NCI-H2227 (cell line): ENCODE results near the gene SDK1.
A peak's percentile ranks its signal among the peaks of the same experiment; 100 is the strongest.

ENCODE experiments used
- DNase-seq: peaks from one replicate; lab custom pipeline; 2025; ENCODE audit not compliant: unreplicated experiment; lab: John Stamatoyannopoulos, UW

The SDK1 gene

DNA sequence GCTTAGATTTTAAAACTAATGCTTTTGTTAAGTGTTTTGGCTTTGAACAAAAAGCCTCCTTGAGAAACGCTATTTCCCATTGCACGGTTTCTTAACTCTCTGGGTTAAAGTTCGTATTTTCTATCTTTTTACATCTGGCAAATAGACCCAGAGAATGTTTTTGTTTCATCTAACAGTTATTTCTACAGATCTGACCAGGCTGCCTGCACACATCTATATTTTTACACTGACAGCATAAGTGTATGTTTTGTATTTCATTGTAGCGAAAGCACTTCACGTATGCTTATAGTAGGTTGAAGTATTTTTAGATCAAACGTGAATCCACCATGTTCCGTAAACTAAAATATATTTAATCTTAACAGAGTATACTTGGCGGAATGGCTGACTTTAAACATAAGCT lies 477.3 kb downstream of the SDK1 start:
- DNase-seq: peak; percentile 85

DNA sequence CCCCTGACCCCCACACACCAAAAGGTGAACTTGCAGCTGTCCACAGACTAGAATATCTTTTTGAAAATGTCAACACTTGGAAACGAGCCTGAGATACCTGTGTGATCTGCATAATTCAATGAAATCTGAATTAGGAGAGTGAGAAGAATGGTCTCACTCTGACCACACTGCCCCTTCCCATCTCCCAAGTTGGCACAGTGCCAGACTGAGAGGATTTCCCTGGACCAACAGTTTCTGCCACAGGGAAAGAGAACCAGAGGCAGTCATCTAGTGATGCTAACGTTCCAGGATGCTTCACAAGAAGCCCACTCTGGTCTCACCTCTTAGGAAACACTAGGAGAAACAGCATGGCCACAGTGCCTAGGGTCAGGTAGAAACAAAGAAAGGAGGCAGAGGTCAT lies 479.0 kb downstream of the SDK1 start:
- no peak for DNase-seq

DNA sequence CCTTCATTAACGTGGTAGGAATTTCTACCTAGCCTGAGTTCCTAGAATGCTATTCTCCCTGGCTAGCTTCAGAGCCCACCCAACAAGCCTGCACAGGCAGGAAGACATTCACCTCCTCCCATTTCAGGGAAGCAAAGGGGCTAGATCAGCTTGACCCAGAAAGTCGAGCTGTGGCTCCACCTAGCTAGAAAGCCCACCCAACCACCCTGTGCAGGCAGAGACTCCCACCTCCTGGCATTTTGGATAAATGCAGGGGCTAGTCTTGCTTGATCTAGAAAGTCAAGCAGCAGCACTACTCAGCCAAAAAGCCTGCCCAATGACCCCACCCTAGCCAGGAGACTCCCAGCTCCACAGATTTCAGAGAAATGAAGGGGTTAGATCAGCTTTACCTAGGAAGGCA lies 479.5 kb downstream of the SDK1 start:
- no peak for DNase-seq

DNA sequence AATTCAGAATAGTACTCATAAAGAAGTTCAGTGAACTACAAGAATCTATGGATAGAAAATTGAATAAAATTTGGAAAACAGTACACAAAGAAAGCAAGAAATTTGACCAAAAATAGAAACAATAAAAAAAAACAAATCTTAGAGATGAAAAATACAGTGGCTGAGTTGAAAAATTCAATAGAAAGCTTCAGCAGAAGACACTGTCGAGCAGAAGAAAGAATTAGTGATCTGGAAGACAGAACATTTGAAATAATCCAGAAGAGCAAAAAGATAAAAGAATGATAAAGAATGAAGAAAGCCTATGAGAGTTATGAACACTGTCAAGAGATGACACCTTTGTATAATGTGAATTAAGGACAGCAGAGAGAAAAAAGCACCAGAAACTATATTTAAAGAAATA lies 480.6 kb downstream of the SDK1 start:
- DNase-seq: no peak

DNA sequence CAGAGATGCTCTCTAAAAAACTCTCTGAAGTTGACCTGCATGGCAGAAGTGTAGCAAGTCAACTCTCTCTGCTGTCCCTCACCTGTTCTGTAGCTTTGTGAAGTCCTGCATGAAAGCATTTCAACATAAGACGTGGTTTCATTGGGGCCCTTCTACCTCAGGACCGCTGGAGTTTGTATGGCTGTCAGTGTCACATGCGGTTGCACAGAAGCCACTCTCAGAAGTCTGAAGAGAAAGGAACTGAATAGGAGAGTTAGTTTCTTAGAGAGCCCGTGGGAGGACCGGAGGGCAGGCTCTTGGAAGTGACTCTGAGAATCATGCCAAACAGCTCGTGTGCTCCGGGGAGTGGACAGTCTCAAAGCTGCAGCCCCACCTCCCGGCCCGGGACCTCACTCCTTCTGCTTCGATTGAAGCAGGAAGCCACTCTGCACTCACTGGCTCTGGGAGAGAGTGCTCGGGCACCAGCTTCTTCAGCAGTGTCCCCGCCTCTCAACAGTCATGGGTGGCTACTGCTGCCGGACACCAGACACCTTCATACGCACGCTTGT lies 486.7 kb downstream of the SDK1 start:
- no peak for DNase-seq

DNA sequence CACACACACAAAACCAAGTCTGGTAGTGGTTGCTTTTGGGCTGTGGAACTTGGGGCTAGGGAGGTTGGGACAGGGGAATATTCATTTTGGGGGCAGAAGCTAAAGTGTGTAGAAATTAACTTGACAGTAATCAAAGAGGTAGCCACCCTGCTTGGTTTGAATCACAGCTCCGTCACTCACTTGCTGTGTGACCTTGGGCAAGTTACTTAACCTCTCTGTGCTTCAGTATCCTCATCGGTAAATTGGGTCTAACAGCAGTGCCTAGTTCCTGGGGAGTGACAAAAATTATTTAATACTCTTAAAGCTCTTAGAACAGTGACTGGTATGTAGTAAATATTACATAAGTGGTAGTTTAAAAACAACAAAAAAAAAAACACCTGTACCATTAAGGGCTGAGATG lies 489.8 kb downstream of the SDK1 start:
- DNase-seq: no peak

DNA sequence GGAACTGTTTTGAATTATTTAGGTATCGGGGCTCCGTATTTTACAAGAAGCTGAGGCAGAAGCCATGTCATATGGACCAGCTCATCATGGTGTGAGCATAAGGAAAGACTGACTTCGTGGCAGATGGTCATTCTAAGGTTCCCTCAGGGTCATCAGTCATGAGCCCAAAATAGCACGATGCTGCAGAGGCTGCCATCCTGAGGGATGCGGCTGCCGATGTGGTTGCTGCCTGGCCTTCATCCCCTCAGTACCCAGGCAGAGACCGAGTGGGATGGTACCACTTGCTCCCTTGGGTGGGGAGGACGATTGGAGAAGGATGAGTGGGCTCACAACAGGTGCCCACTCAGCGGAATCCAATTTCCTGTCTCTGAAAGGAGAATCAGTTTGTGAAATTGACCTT lies 490.3 kb downstream of the SDK1 start:
- DNase-seq: no peak

DNA sequence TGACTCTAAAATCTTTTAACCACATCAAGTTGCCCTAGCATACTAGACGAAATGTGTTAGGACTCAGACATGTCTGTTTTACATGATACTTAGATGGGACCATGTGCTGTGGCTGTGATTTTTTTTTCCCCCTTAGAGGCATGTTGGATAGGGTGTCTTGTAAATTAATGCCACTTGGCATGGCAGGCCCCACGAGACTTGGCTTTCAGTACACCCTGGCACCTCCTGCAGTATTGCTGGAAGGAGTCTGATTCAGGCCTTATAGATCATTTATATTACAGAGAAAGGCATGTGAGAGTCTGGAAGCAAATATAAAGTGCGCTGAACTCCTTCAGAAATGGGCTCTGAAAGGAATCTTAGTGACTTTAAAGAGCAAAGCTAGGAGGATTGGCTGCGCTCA lies 494.1 kb downstream of the SDK1 start:
- DNase-seq: no peak

DNA sequence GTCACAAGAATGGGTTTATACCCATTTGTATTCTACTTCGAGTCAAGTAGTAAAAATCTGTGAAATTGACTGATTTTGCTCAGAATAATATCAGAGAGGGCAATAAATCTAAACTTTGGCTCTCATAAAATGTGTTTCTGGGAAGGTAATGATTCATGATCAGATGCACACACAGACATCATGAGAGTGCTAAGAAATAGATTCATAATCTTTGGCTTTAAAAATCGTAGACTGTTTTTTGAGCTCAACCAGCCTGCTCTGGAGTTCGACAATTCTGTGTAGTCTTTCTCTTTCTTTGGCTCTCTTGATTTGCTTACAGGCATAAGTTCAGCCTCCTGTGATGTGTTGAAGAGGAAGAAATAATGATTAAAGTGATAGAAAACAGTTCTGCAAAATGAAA lies 494.7 kb downstream of the SDK1 start:
- no peak for DNase-seq

DNA sequence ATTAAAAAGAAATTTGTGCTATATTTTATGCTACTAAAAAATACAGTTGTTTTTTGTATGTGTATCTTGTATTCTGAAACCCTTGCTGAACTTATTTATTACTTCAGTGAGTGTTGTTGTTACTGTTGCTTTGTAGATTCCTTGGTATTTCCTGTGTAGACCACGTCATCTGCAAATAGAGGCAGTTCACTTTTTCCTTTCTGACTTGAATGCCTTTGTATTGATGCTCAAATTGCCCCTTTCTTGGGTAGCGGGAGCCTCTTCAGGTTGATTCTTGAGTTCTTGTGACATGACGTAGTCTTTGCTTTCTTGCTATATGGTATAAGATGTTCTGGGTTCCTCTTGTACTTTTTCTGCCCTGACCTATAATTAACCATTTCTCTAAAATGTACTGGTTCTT lies 504.1 kb downstream of the SDK1 start:
- DNase-seq: no peak

DNA sequence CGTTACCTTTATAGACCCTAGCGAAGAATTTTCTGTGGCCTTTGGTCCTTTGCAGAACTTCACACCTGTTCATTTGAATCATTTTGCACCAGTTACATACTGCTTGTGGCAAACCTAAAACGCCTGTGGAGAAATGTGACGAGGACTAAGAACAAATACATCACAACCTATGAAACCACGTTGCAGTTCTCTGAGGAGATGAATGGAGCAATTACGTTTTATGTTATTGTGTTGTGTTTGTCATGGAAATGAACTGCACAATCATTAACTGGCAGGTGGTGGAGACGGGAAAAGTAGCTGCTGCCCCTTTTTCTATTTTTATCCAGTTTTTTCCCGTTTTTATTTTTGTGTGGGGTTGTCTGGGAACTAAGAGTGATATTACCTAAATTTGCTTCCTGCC lies 505.5 kb downstream of the SDK1 start:
- DNase-seq: no peak

DNA sequence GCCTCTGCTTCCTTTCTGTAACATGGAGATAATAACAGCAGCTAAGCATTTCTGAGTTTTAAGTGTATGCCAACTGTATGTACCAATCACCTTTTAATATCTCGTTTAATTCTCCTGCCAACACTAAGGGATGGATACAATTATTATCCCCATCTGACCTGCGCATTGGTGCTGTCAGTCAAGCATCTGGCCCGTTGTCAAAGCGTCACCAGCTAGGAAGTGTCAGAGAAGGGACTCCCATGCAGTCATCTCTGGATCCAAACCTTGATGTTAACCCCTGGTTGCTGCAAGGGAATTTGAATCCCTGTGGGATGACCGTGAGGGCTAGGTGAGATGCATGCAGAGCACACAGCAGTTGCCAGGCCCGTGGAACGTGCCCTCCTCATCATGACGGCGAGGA lies 506.8 kb downstream of the SDK1 start:
- DNase-seq: no peak

DNA sequence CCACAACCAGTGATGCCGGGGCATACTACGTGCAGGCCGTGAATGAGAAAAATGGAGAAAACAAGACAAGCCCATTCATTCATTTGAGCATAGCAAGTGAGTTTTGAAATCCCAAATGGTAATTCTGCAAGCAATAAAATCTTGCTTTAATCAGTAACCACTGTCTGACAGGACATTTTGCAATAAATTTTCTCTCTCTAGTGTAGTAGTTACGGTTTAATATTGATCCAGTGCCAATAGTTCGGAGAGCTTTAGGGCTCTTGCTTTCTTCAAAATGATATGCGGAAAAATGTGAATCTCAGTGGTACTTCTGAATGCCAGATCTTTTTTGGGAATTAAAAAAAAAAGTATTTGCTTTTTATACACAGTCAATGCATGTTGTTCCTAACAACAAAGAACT lies 520.4 kb downstream of the SDK1 start:
- DNase-seq: no peak

DNA sequence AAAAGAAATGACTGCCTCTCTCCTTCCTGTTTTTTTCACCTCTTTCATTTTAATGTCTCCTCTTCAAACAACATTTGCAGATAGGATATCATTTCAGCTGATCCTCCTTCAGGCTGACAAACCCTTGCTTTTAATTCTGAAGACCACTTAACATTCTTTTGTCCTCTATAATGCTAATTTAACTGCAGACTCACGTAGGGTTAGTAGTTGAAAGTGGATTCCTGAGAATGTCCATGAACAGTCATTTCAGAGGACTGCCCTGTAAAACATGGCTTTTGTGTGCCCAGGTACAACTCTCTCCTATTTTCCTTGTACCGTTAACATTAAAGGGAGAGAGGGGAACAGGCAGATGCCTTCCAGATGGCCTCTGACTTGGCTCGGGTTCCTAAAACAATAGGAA lies 524.4 kb downstream of the SDK1 start:
- DNase-seq: no peak

DNA sequence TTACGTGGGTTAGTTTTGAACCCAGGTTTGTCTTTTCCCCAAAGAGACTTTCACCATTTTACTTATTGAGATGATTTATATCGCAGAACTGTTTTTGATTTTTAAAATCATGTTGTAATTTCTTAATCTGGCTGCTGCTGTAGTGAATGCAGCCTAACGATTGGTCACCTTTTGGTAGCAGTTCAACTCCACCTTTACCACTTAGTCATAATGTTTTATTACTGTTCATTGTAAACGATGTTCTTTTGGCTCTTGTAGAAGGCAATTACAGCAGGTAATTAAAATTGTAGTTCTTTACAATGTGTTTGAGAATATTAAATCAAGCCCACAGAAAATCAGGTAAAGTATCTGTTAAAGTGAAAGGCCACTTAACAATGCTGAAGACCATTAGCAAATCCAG lies 531.1 kb downstream of the SDK1 start:
- DNase-seq: no peak

DNA sequence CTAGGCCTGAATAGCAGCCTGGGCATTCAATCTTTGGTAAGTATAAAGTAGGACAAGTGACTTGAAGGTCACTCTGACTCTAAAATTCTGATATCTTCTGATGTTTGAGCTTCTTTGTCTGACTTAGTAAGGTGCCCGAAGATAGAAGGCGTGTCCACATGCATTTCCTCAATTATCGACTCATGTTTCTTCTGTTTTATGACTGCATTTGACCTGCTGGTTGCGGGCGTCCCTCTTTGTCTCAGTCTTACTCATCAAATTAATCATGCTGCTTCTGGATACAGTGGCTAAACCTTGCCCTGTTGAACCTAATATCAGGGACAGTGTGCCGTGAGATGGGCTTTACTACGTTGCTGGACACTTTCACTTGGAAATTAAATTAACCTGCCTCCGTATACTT lies 534.1 kb downstream of the SDK1 start:
- DNase-seq: no peak

DNA sequence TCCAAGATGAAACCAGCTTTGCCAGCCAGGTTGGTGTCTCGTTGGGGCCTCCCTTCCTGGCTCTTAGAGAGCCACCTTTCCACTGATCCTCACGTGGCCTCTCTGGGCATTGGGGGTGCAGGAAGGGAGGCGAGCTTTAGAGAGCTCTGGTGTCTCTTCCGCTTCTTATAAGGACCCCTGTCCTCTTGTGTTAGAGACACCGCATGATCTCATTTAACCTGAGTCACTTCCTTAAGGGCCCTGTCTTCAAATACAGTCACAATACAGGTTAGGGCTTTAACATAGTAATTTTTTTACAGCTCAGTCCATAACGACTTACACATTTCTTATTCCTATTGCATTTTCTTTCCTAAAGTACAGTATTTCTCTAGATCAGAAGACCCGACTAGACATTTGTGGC lies 535.8 kb downstream of the SDK1 start:
- DNase-seq: no peak

DNA sequence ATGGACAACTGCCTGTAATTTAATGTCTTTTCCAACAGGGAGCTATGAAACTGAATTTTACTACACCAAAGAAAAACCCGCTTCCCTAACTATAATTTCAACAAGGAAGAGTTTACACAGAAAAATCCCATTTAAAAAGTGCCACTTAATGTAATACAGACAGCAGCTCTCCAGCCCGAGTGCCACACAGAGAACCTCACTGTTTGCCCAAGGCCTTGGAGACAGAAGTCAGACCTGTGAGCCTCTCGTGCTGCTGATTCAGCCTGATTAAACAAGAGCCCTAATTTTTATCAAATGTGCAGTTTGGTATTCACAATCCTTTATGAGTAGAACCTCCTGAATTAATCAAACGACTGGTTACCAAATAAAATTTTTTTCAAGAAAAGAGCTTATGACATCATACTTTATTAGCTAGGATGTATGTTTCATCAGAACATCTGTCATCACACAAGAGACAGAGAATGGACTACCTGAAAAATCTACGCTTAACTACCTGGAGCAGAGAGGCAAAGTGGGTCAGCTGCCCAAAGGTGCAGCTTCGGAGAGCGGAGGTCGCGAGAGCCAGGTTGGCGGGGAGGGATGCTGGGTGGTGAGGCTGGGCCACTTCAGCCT lies 543.6 kb downstream of the SDK1 start:
- DNase-seq: no peak

DNA sequence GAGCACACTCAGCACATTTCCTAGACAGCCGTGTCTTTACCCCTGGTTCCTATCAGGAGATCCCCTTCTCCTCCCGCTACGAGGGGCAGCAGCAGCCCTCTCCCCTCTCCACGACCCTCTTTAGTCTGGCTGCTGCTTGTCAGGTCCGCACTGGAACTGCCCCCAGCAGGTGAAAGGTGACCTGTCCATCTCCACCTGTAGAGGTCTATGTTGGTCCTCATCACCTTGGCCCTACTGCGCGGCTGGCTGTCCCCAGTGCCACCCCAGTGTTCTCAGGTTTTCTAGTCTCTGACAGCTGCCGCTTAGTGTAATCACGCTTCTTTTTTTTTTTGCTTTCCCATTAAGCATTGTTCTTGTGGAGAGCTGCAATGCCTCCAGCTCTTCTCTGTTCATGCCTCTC lies 545.7 kb downstream of the SDK1 start:
- DNase-seq: no peak

DNA sequence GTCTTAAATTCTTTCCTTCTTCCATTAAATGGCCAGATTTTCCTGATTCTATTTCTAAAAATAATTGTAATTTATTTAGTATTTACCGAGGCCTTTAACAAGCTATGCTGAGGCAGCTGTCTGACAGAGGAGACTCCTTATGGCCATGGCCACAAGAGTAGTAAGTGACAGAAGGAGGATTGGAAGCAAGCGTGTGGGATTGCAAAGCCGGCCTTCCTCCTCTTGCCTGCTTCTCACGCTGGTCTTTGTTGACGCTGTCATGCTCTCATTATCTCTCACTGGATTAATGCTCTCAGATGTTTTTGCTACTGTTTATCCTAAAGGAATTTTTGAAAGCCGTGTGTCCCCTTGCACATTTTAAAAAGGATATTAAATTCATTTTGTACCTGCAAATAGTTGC lies 546.3 kb downstream of the SDK1 start:
- no peak for DNase-seq

DNA sequence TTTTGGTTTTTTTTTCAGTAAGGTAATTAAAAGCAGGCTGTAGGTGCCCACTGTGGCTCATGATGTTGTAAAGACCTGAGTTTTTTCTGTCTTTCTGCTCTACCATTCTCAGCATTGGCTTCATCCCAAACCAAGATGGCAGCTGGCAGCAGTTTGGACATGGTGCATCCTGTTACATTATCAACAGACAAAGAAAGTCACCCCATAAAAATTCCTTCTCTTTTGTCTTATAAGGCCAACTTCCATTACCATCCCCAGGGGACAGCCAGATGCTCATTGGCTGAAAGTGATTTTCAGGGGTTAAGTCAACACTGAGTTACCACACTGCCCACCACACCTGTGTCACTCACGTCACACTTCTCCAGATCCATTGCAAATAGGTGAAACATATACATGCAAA lies 558.4 kb downstream of the SDK1 start:
- no peak for DNase-seq

DNA sequence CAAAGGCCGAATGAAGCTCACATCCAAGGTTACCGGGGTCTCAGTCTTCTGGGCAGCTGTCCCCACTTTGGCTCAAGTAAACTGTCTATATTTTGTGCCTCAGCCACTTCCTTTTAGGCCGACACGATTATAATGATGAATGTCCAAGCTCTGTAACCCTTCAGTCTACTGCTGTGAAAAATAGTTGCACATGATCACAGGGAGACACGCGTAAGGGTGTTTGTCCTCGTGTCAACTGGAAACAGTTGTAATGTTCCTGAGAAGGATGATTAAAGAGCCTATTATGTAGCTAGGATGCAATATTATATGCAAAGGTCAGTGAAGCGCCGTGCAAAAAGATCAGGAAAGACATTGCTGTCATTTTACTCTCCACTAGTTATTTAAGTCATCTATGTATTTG lies 559.9 kb downstream of the SDK1 start:
- no peak for DNase-seq

DNA sequence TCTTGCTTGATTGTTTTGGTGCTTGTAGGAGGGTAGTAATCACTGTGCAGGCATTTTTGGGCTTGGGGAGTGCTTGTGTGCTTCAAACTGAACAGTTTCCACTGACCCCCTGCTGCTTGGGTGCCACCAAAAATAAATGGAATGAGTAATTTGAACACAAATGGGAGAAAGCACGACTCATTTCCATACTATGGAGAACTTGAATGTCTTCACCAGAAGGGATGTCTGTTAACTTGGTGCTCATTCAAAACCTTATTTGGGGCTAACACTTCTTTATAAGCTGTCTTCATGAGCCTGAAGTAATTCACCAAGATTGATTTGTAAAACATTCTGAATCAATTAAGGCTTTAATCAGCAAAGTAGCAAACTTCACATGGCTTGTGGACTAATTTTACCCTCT lies 560.3 kb downstream of the SDK1 start:
- DNase-seq: no peak

DNA sequence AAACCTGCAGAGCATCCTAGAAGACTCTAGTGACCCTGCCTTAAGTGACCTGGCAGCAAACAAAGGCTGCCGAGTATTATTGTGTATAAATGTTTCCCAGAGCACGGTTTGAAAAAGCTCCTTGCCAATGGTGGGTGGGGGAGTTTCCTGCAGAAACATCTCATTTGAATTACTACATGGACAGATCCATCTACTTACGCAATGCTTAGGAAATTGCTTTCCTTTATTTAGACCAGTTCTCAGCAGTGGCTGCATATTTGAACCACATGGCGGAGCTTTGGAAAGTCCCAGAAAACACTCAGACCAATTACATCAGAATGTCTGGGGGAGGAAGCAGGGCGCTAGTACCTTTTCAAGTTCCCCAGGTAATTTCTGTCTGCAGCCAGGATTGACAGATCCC lies 560.9 kb downstream of the SDK1 start:
- DNase-seq: peak; percentile 39
